ENCODE results near the gene CGB5.
"Not testable (repeated sequence)": the region's sequence is repeated elsewhere in the genome, so short reads cannot be mapped to it uniquely, and the experiment has no call there.

The CGB5 gene

GRCh38 chr19:49073514-49074378, 30.1 kb downstream of the CGB5 start:
- no peak for TF ChIP-seq JUND (IDR thresholded peaks at IDR 0.05; ENCODE audit: low read depth)
- peak in 1 of 2 experiments; percentile 67 for DNase-seq (ENCODE audit: low read depth in 1 of 2, low spot score in 1 of 2)
- in situ Hi-C loops (cut with HindIII; ENCODE audit: low pct_unique_long_range_greater_than_20kb, low sequenced_read_pairs) = no loop called here

- peak in 1 of 2 experiments; percentile 64 for DNase-seq (ENCODE audit: low read depth in 1 of 2, low spot score in 1 of 2)
- in situ Hi-C loops (cut with HindIII; ENCODE audit: low pct_unique_long_range_greater_than_20kb, low sequenced_read_pairs) = not testable (repeated sequence)
Observed at GRCh38 chr19:49074869-49075268, 31.2 kb downstream of the CGB5 start.

GRCh38 chr19:49080392-49080791, 36.7 kb downstream of the CGB5 start:
- DNase-seq (ENCODE audit: low read depth in 1 of 2, low spot score in 1 of 2) = no peak
- in situ Hi-C loops (cut with HindIII; ENCODE audit: low pct_unique_long_range_greater_than_20kb, low sequenced_read_pairs) = no loop called here
- no peak for TF ChIP-seq JUND (IDR thresholded peaks at IDR 0.05; ENCODE audit: low read depth)

- DNase-seq (ENCODE audit: low read depth in 1 of 2, low spot score in 1 of 2) = no peak
- in situ Hi-C loops (cut with HindIII; ENCODE audit: low pct_unique_long_range_greater_than_20kb, low sequenced_read_pairs) = no loop called here
- TF ChIP-seq JUND (IDR thresholded peaks at IDR 0.05; ENCODE audit: low read depth) = no peak
Observed at GRCh38 chr19:49081273-49081672, 37.6 kb downstream of the CGB5 start.

GRCh38 chr19:49084206-49085019, 40.8 kb downstream of the CGB5 start:
- no peak for DNase-seq (ENCODE audit: low read depth in 1 of 2, low spot score in 1 of 2)
- in situ Hi-C loops (cut with HindIII; ENCODE audit: low pct_unique_long_range_greater_than_20kb, low sequenced_read_pairs) = no loop called here
- TF ChIP-seq JUND (IDR thresholded peaks at IDR 0.05; ENCODE audit: low read depth) = no peak

- no peak for TF ChIP-seq JUND (IDR thresholded peaks at IDR 0.05; ENCODE audit: low read depth)
Observed at GRCh38 chr19:49085020-49085867, 41.6 kb downstream of the CGB5 start, which contains the start of gene SNRNP70. SNRNP70 (plus strand) TSS chr19:49085451; CDS start chr19:49086415, 964 bp downstream.

GRCh38 chr19:49085868-49086232, 42.2 kb downstream of the CGB5 start:
- no peak for DNase-seq (ENCODE audit: low read depth in 1 of 2, low spot score in 1 of 2)
- no peak for TF ChIP-seq JUND (IDR thresholded peaks at IDR 0.05; ENCODE audit: low read depth)

More at GRCh38 chr19:49085020-49085867, 41.6 kb downstream of the CGB5 start, which contains the start of gene SNRNP70:
- DNase-seq (ENCODE audit: low read depth in 1 of 2, low spot score in 1 of 2) = peak; percentile 97 to 99
- in situ Hi-C loops (cut with HindIII; ENCODE audit: low pct_unique_long_range_greater_than_20kb, low sequenced_read_pairs) = no loop called here

GRCh38 chr19:49086296-49086695, 42.6 kb downstream of the CGB5 start:
- in situ Hi-C loops (cut with HindIII; ENCODE audit: low pct_unique_long_range_greater_than_20kb, low sequenced_read_pairs) = no loop called here
- TF ChIP-seq JUND (IDR thresholded peaks at IDR 0.05; ENCODE audit: low read depth) = no peak
- DNase-seq (ENCODE audit: low read depth in 1 of 2, low spot score in 1 of 2) = no peak

More at GRCh38 chr19:49085868-49086232, 42.2 kb downstream of the CGB5 start:
- in situ Hi-C loops (cut with HindIII; ENCODE audit: low pct_unique_long_range_greater_than_20kb, low sequenced_read_pairs) = no loop called here

GRCh38 chr19:49091391-49092038, 47.9 kb downstream of the CGB5 start:
- TF ChIP-seq JUND (IDR thresholded peaks at IDR 0.05; ENCODE audit: low read depth) = no peak
- DNase-seq (ENCODE audit: low read depth in 1 of 2, low spot score in 1 of 2) = no peak
- in situ Hi-C loops (cut with HindIII; ENCODE audit: low pct_unique_long_range_greater_than_20kb, low sequenced_read_pairs) = no loop called here

GRCh38 chr19:49092686-49093085, 49.0 kb downstream of the CGB5 start:
- no peak for DNase-seq (ENCODE audit: low read depth in 1 of 2, low spot score in 1 of 2)
- in situ Hi-C loops (cut with HindIII; ENCODE audit: low pct_unique_long_range_greater_than_20kb, low sequenced_read_pairs) = no loop called here
- no peak for TF ChIP-seq JUND (IDR thresholded peaks at IDR 0.05; ENCODE audit: low read depth)

Measured in T47D (cell line).